ENCODE measurements around the gene RASGRP2. TPM values are rescaled to one million over a fixed set of nuclear protein-coding genes. Genes with fewer than 3 reads are reported as not detected.

RASGRP2 gene
- total and polyA plus RNA-seq, 9 donors: 2.1 to 18.9 (median 7.6) TPM

- H3K36me3 ChIP-seq: no peaks in the 10 kb centered on the region
- WGBS, 3 donors: 6 to 11% (median 6%) methylated on average over 3 of the region's 3 CpGs
- H3K4me1 ChIP-seq (ENCODE audit: insufficient read depth): peaks cover 7% of the 10 kb centered on the region
- TF ChIP-seq EP300 (IDR thresholded peaks at IDR 0.05) (no peak), CTCF (IDR thresholded peaks at IDR 0.05) (no peak), POLR2A (IDR thresholded peaks at IDR 0.05) (no peak)
- peak in 2 of 5 donors; percentile 14 to 24 for DNase-seq
- peak overlapping the region; percentile 74 for H3K4me3 ChIP-seq
- no peaks in the 10 kb centered on the region for H3K9me3 ChIP-seq
- H3K27me3 ChIP-seq: no peaks in the 10 kb centered on the region
- intact Hi-C loops (cut with DNase I): loop anchor here in 1 of 4 donors (5.0 kb wide), 1 partner anchor 35 kb away; the partner anchor contains the start of gene RASGRP2
- peak overlapping the region in 1 of 2 donors; percentile 9 for H3K27ac ChIP-seq
Observed at GRCh38 chr11:64776875-64777274, 32.9 kb upstream of the RASGRP2 start.

- DNase-seq: no peak
- H3K9me3 ChIP-seq: no peaks in the 10 kb centered on the region
- no peaks in the 10 kb centered on the region for H3K27me3 ChIP-seq
- peak overlapping the region; percentile 74 for H3K4me3 ChIP-seq
- intact Hi-C loops (cut with DNase I): loop anchor here in 1 of 4 donors (5.0 kb wide), 1 partner anchor 34 kb away; the partner anchor contains the start of gene RASGRP2
- H3K27ac ChIP-seq: no peak overlapping the region
- 44 to 55% (median 48%) methylated on average over 6 of the region's 6 CpGs for WGBS, 3 donors
- H3K36me3 ChIP-seq: no peaks in the 10 kb centered on the region
- TF ChIP-seq EP300 (IDR thresholded peaks at IDR 0.05) (no peak), CTCF (IDR thresholded peaks at IDR 0.05) (no peak), POLR2A (IDR thresholded peaks at IDR 0.05) (no peak)
- H3K4me1 ChIP-seq (ENCODE audit: insufficient read depth): peaks cover 7% of the 10 kb centered on the region
Observed at GRCh38 chr11:64776425-64776824, 32.5 kb upstream of the RASGRP2 start.

- Histone ChIP-seq H3K4me1 (ENCODE audit: insufficient read depth) (peaks cover 7% of the 10 kb centered on the region), H3K27ac (no peak overlapping the region), H3K27me3 (no peaks in the 10 kb centered on the region), H3K36me3 (no peaks in the 10 kb centered on the region), H3K4me3 (no peak overlapping the region), H3K9me3 (no peaks in the 10 kb centered on the region)
- TF ChIP-seq CTCF (IDR thresholded peaks at IDR 0.05) (no peak), EP300 (IDR thresholded peaks at IDR 0.05) (no peak), POLR2A (IDR thresholded peaks at IDR 0.05) (no peak)
- DNase-seq: peak in 1 of 5 donors; percentile 5
- intact Hi-C loops (cut with DNase I): no loop called here
- WGBS, 3 donors: 13 to 32% (median 17%) methylated on average over 5 of the region's 5 CpGs
Observed at GRCh38 chr11:64774144-64774543, 30.2 kb upstream of the RASGRP2 start.

- Histone ChIP-seq H3K4me3 (no peak overlapping the region), H3K36me3 (no peaks in the 10 kb centered on the region), H3K27me3 (no peaks in the 10 kb centered on the region), H3K4me1 (ENCODE audit: insufficient read depth) (peaks cover 7% of the 10 kb centered on the region), H3K27ac (no peak overlapping the region), H3K9me3 (no peaks in the 10 kb centered on the region)
- no peak for DNase-seq
- intact Hi-C loops (cut with DNase I): no loop called here
- TF ChIP-seq CTCF (IDR thresholded peaks at IDR 0.05): no peak
- no peak for TF ChIP-seq POLR2A (IDR thresholded peaks at IDR 0.05)
- TF ChIP-seq EP300 (IDR thresholded peaks at IDR 0.05): no peak
- WGBS, 3 donors: 64 to 77% (median 72%) methylated on average over 3 of the region's 3 CpGs
Observed at GRCh38 chr11:64772303-64773018, 28.5 kb upstream of the RASGRP2 start.
